Fibroblast of upper back skin (primary cell): ENCODE results near the gene EPGN.

Experiments
- DNase-seq: peaks from one replicate; pipeline ENCODE4 v3.0.0-alpha.2; 2013

EPGN gene, protein sequence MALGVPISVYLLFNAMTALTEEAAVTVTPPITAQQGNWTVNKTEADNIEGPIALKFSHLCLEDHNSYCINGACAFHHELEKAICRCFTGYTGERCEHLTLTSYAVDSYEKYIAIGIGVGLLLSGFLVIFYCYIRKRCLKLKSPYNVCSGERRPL

DNA sequence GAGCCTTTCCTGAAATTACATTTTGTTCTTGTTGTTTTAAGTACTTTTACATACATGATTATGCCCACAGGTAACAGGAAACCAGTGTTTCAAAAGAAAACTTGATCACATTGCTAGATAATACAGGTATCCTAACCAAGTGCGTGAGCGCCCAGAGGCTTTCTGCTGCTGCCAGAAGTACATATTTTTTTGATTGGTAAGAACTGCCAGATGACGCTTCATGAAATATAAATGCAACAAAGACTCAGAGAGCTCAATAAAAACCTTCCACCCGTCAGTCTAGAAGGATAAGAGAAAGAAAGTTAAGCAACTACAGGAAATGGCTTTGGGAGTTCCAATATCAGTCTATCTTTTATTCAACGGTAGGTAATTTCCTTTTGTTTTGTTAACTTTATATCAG lies at the start of gene EPGN:
Gene EPGN, plus strand, starts transcription at position 256 of the 400 bp plus-strand sequence. Its CDS starts 64 bp downstream, at position 320.
- DNase-seq, result peak; percentile 37

DNA sequence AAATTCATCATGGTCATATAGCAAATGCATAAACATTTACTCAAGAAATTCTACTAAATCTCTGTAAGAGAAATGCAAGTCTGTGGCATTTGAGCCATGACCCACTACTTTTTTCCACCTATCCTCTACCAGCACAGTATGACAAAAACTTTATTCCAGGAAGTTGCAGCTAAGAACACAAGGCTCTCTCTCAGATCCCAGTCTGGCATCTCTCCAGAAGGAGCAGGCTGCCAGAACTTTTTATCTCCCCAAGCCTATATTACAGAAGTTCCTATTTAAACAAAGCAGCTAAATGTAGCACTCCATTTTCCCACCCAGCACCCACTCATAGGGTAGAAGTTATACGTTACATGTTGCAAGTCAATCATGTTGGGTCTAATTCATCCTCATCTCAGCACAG lies 49.3 kb upstream of the EPGN start:
- peak; percentile 57 for DNase-seq

DNA sequence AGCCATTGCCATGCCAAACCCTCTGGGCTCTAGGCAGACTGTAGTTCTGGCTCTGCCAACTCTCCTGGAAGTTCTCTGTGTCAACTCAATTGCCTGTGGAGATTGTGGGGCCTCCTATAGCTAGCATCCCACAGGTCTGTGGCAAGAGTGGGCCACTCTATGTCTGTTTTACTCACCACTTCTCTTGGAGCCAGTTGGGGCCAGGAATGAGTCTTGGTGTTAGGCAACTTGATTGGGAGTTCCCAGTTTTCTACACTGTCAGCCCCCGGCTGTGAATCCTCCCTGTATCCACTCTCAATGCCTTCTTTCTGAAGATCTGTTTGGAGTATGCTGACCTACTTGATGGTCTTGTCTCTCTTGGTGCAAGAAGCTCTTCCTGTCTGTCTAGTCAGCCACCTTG lies 48.2 kb upstream of the EPGN start:
- DNase-seq, result no peak

DNA sequence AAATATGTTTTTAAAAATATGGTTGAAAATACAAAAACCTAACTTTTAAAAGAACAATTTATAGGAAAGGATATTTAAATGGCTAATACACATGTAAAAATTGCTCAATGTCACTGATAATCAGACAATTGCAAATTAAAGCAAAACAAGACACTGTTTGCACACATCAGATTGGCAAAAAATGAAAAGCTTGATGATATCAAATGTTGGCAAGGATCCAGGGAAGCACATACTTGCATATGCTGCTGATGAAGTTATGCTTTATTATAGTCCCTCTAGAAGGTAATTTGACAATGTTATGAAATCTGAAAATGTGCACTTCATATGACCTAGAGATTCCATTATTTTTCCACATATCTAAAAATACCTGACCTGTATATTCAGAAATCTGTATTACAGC lies 45.7 kb upstream of the EPGN start:
- DNase-seq, result peak; percentile 19

DNA sequence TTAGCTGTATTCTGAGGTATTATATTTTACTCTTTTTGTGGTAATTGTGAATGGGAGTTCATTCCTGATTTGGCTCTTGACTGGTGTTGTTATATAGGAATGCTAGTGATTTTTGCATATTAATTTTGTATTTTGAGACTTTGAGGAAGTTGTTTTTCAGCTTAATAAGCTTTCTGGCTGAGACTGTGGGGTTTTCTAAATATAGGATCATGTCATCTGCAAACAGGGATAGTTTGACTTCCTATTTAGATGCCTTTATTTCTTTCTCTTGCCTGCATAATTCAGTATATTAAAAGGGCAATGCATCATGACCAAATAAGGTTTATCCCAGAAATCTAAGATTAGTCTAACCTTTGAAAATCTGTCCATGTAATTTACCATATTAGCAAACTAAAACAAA lies 44.7 kb upstream of the EPGN start:
- DNase-seq, result no peak

DNA sequence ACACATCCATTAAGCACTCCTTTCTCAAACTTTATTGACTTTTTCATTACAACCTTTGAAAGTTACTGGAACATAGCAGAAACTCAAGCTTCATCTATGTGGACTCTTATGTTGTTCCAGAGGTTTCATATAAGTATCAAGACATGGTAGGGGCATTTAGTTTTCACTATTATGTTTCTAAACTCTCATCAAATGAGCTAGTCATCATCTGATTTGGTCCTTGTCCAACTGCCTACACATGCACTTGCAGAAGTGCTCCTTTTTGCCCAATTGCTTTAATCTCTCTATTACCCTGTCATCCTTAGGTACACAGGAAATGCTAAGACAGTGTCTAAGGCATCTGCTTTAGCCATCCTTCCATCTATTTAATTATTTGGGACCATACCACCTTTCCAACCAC lies 42.2 kb upstream of the EPGN start:
- no peak for DNase-seq

DNA sequence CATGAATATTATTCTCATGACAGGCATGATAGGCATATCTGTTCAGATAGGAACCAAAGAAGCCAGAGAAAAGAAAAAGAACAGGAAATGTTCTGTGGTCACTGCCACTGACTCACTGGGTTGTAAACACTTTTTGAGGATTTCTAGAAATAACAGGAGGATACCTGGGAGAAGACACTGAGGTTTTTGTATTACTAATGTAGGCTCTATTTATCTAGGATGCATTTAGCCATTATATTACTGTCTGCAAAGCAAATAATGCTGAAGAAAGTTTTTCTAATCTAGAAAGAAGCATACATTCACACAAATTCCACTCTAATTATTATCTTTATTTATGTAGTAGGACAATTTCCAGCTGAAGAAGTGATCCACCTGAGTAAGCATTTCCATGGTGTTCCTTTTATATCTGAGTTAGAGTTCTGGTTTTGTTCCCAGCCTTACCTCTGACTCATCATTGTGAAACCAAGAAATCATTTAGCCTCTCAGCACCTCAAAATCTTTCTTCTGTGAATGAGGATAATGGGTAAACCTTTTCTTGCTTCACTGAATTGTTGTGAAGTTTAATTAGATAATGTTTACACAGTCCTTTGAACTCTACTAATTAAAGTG lies 40.2 kb upstream of the EPGN start:
- peak; percentile 77 for DNase-seq

DNA sequence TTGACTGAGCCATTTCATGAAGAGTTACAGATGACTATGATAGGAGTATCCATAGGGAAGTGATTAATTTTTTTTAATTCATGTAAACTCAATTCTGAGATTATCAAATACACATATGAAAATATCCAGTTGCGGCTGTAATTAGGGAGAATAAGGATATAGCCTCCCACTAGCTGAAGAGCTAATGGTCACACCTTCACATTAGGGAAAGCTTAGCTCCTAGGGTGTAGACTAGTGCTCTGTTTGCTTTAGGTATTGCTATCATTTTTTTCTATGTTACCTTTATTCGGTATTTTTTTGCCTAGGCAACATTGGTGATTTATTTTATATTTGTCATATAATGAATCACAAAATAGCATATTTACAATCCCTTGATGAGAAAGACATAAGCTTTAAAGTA lies 39.6 kb upstream of the EPGN start:
- DNase-seq, result no peak

DNA sequence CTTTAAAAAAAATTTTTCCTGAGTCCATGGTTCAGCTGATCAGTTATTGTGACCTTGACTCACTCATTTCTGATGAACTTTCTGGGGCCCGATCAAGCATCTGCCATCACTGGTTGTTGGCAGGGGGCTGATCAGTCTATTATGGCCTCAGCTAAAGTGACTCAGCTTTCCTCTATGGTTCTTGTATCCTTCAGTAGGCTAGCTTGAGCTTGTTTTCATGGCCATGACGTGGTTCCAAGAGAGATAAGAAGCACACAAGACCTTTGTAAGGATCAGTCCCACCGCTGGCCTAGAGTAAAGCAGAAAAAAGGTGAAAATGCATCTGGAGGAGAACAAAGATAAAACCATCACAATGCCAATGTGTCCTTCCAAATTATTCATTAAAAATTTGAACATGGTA lies 29.8 kb upstream of the EPGN start:
- no peak for DNase-seq

DNA sequence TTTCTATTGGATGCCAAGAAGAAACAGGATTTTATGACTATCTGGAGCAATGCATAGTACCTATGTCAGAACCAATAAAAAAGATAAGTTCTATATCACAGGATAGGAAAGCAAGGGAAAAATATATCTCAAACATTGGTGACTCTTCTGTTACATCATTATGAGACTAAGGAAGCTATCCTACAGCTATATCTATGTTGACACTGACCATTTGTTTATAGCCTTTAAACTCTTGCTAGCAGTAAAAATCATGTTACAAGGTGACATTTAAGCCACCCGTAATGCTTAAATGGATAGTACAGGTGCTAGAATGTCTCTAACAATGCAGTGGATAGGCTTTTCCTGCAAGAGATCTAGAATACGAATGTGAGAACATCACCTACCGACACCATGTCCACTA lies 28.6 kb upstream of the EPGN start:
- DNase-seq, result no peak

DNA sequence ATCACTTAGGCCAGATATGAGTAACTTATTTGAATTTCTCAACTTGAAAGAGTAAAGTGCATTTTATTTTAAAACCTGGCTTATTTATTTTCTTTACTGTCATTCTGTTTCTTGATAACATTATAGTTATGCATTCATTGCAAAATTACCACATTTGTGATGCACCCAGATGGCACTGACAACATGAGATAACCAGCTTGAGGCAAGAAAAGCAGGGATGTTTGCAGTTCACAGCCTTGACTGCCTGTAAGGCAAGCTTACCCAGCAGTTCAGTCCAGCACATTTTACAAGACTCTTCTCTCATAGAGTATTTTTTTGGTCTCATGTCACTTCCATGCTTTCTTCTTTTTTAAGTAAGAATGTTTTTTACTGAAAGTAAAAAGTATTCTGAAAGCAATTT lies 25.3 kb upstream of the EPGN start:
- DNase-seq, result no peak

DNA sequence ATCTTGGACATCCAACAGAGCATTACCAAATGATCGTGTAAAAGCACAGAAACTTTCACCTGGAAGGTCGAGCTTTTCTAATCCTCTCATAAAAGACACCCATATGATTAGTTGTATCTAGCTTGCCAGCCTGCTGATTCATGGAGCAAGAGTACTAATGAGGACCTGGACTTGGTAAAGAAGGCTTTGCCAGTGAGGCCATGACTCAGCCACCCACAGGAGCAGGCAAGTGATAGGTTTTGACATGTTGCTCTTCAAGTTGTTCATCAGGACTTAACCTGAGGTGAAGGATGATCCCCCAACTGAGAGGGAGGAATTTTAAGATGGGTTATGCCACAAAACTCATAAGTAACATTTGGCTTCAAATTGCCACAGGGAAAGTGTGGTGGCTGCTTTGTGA lies 24.7 kb upstream of the EPGN start:
- peak; percentile 29 for DNase-seq

DNA sequence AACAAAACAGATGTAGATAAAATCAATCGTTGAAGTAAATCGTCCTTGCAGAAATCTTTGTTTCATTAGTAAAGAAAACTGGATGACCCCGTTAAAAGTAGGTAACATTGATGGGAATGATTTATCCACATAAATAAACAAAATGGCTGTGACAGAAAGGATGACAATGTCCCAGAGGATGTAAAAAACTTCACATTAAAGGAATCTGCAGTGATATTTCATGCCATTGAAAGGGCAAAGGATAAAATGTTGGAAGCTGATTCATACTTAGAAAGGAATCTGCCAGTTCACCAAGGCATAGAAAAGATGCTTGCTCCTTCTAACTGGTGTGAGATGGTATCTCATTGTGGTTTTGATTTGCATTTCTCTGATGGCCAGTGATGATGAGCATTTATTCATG lies 24.2 kb upstream of the EPGN start:
- DNase-seq, result peak; percentile 68

DNA sequence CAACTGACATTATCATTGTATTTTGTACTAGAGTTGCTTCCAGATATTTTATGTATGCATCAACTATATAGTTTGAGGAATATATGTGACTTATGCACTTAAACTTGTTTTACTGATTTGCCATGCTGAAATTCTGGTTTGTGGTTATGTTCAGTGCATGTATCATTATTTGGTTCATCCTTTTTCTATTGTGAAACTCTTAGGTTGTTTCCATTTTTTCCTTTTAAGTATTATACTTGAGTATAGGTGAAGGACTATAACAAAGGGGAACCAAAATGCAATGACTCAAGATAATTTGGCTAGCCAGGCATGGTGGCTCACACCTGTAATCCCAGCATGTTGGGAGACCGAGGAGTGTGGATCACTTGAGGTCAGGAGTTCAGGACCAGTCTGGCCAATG lies 21.1 kb upstream of the EPGN start:
- DNase-seq, result no peak

DNA sequence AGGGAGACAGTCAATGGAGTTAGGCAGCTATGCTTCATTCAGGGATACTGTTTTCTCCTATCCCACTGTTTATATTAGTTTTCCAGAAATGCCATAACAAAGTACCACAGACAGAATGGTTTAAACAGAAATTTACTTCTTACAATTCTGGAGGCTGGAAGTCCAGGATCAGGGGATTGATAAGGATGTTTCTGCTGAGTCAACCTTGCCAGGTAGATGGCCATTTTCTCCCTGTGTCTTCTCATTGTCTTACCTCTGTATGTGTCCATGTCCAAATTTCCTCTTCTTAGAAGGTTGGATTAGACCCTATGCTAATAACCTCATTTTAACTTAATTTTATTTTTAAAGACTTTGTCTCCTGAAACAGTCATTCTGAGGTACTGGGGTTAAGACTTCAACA lies 20.5 kb upstream of the EPGN start:
- DNase-seq, result no peak

DNA sequence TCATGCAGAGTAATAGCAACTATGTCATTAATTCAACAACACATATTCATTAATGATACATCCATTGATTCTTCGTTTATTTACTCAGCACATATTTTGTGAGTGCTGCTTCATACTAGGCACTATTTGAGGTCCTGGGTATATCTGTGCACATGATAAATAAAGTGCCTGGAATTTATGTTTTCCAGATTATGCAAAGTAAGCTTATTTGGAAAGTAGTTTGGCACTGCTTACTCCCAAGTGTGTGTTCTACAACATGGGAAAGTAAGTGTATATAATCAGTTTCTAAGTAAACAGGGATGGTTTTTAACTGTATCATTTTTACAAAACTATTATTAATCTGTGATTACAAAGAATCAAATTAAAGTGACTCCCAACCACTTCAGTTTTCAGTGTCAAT lies 16.8 kb upstream of the EPGN start:
- no peak for DNase-seq

DNA sequence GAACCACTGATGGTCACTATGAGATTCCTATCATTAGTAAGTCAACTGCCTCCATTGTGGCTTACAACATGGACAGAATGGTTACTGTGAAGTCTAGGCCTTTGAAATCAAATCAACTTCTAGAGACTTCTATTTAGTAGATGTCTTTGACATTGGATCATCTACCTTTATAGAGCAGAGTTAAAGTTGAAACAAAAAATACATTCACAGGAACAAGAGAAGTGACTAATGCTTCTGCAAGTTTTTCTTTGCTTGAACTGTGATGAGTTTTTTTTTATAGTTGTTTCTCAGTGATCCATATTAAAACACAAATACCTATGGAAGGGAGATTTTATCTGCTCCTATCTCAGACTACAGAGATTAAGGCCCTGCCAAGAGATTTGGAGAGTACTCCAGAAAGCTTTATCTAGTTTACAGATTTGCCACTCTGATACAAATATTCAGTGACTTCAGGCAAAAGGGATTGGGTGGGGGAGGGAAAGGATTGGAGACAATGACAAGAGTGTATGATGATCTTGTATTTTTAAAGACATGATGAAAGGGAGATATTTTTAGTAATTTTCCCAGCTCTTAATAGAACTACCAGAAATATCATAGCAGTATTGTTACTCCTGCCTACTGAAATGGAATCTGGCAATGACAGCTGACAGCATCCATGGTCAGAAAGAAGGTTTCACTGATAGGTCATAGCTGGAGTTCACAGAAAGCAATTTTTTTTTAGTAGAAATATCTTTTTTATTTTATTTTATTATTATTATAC lies 16.0 kb upstream of the EPGN start:
- DNase-seq, result no peak

DNA sequence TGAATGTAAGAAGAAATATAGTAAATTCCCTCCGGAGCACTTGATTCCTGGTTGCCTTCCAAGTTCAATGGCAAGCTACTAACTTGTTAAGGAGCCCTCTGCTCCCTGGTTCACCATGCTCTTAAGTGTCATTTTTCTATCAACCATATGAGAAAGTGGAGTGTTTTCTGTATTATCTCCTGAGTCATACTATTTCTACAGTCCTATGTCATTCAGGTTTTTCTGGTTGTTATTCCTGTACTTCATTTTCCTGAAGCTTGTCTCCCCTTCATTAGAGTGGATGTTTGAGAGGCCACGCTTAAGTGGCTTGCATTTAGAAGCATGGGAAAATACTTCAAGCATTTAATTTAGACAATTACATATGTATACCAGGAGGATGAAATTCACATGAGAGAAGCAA lies 14.7 kb upstream of the EPGN start:
- DNase-seq, result no peak

DNA sequence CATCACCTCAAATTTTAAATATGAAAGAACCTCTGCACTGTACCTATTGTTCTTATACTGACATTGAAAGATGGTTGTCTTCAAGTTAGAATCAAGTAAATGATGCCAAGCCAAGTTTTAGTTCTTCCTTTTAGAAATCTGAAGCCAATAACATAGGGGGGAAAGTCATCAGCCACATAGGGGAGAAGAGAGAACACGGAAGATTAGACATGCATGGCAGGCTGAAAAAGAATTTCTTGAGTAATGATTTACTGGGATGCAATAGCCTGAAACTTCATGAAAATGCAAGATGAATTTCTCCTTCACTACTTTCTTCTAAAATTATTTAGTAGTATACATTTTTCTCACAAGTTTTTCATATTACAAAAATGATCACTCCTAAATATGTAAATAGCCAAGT lies 13.6 kb upstream of the EPGN start:
- no peak for DNase-seq

DNA sequence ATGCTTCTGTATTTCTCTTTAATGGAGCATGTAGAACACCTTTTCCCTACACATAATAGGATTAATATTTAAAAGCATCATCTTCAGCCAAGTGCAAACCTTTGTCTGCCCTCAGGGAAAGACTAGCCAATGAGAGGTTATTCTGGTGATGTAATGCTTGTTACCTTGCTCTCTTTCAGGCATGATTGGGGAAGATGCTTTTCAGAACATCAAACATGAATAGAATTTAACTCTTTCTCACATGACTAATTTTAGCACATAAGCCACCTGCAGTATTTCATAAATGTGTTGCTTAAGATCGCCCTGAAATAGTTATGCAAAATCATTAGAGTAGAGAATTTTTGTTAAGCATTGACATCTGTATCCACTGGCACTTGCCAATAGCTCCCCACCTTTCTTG lies 10.7 kb upstream of the EPGN start:
- DNase-seq, result no peak

DNA sequence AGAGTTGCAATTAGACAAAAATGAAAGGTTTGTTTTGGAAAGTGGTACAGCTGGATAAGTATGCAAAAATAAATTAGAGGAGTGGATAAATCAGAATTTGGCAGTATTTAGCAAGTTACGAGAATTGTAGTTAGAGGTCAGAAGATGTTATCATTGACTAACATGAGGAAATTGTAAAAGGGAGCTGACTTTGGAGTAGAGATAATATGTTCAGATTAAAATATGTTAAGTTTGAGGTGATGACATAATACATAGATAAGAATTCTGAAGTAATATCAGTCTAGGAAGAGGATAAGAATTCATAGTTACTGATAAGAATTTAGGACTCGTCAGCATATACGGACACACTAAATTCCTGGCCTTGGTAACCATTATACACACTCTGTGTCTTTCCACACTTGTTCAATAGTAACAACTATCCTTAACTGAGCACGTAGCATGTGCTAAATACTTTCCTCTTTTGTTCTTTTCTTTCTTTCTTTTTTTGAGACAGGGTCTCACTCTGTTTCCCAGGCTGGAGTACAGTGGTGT lies 4.1 kb upstream of the EPGN start:
- DNase-seq, result no peak

DNA sequence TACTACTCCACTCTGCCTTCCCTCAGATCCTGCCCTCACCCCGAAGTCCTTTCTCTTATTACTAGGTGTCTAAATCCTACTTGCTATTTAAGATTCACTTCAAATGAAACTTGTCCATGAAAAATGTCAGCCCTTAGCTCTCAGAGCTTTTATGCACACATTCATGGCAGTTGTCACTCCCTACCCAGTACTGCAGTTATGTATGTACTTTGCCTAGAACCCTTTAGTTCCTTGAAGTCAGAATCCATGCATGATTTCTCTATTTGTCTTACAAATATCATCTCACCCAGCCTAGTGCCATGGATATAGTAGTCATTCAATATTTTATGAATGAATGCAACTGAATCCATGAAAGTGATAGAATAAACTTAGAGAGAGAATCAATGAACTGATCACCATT lies 3.3 kb upstream of the EPGN start:
- no peak for DNase-seq

DNA sequence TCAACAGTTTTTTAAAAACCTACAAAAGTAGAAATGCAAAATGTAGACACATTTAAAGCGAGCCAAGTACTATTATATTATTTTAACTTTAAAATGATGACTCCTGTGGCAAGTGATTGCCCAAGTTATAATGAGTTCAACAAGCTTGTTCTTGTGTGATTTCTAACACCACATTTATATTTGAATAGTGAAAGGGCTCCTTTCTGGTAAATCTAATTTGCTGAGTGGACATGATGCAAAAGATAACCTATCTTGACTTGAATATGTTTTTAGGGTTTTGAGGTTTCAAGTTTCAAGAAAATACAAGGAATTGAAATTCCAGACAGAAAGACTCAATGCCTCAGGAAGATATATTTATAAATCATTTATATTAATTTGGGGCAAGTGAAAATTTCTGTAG lies 1.1 kb upstream of the EPGN start:
- DNase-seq, result no peak

DNA sequence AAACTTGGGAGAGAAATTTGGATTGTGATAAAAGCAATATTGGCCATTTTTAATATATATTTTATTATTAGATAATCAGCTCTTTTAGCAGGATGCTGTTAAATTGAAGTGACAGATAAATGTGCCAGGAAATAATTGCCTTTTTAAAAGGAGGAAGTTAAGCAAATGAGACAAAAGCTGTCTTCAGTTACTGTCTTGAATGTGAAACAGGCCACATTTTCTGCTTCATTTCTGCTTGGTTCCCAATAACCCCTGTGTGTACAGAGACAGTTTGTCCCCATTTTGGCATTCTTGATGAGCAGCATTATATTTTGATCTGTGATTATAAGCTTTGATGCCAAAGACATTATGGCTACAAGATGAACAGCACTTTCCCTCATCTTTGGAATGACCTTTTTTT lies 953 bp downstream of the EPGN start:
- DNase-seq, result no peak
